Dendritic cell treated with granulocyte-macrophage colony-stimulating factor and Interleukin-4, amounts not matched to agents 40 ng/mL and 50 ng/mL, for 4 days (primary cell): ENCODE measurements around the gene FLVCR2.
A peak's percentile ranks its signal among the peaks of the same experiment; 100 is the strongest.

Source experiments
- H3K27ac Mint-ChIP-seq: one replicate; pipeline ENCODE4 v1.8.0; 2022; ENCODE audit warnings: mild to moderate bottlenecking, mixed read lengths
- H3K27me3 Mint-ChIP-seq: one replicate; pipeline ENCODE4 v1.8.0; 2022; ENCODE audit warnings: mild to moderate bottlenecking, mixed read lengths
- H3K36me3 Mint-ChIP-seq: one replicate; pipeline ENCODE4 v1.8.0; 2022; ENCODE audit warnings: low read depth, mixed read lengths
- H3K4me1 Mint-ChIP-seq: one replicate; pipeline ENCODE4 v1.8.0; 2022; ENCODE audit warnings: low read depth, mixed read lengths
- H3K4me3 Mint-ChIP-seq: one replicate; pipeline ENCODE4 v1.8.0; 2022; ENCODE audit warnings: mild to moderate bottlenecking, moderate library complexity, mixed read lengths
- H3K9me3 Mint-ChIP-seq: one replicate; pipeline ENCODE4 v1.8.0; 2022; ENCODE audit warnings: mixed read lengths
- intact Hi-C: fragments of 100-400 bp; cut with micrococcal nuclease; formaldehyde crosslinking; loops from one replicate; pipeline ENCODE4 v1.15.0; 2022

Gene FLVCR2

DNA sequence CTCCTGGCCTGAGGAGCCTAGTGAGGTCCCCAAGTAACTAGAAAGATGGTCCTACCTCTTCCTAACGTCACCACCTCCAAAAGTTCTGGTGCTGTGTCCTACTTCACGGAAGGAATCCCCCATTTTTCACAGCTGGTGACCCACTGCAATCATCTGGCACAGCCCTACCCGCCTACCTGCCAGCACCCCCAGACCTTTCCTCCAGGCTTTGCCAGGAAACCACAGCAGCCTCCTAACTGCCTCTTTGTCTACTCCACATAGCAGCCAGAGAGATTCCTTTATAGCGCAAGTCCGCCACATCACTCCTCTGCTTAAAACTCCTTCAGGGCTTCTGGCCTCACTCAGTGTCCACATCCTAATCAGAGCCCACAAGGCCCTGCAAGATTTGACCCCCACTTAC is 13.4 kb upstream of the FLVCR2 start:
- Mint-ChIP-seq H3K4me3 (no peak overlapping the region), H3K27ac (peak overlapping the region; percentile 7), H3K4me1 (peaks cover 27% of the 10 kb centered on the region), H3K27me3 (no peaks in the 10 kb centered on the region), H3K36me3 (no peaks in the 10 kb centered on the region), H3K9me3 (no peaks in the 10 kb centered on the region)
- intact Hi-C loops: no loop called here

DNA sequence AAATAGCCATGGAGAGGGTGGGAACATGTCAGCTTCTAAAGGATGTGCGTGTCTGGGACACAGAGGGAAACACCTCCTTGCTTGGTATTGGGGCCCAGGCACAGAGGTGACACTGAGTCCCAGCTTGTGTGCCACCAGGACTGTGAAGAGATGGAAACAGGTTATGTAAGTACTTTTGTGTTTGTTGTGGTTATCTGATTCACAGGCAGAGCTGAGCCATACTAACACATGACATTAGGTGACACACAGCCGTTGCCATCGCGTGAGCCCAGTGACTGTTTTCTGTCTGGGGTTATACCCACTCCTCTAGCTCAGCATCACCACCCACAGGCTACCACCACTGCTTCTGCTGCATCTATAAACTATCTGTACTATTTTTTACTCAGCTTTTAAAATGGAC is 12.1 kb upstream of the FLVCR2 start:
- no peak overlapping the region for H3K27ac Mint-ChIP-seq
- no peaks in the 10 kb centered on the region for H3K9me3 Mint-ChIP-seq
- H3K4me1 Mint-ChIP-seq: peaks cover 29% of the 10 kb centered on the region
- intact Hi-C loops: no loop called here
- H3K27me3 Mint-ChIP-seq: no peaks in the 10 kb centered on the region
- no peaks in the 10 kb centered on the region for H3K36me3 Mint-ChIP-seq
- H3K4me3 Mint-ChIP-seq: no peak overlapping the region

DNA sequence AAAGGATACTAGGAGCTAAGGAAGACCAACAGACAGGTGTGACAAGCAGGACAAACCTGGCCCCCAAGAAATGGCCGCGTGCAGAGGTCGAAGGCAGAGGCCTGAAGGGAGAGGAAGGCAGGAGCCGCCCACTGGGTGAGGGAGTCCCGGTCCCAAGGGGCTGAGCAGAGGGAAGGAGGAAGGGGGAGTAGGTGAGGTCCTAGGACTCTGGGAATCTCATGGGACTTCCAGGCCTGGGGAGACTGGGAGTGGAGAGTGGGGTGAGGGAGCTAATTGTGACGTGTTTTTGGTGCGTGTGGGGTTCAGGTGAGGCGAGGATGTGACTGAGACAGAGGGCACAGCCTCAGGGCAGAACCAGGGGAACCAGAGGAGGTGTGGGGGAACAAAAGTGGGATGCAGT is 11.7 kb upstream of the FLVCR2 start:
- H3K36me3 Mint-ChIP-seq: no peaks in the 10 kb centered on the region
- H3K9me3 Mint-ChIP-seq: no peaks in the 10 kb centered on the region
- H3K27me3 Mint-ChIP-seq: no peaks in the 10 kb centered on the region
- intact Hi-C loops: no loop called here
- H3K4me3 Mint-ChIP-seq: no peak overlapping the region
- peaks cover 33% of the 10 kb centered on the region for H3K4me1 Mint-ChIP-seq
- H3K27ac Mint-ChIP-seq: peak overlapping the region; percentile 14

DNA sequence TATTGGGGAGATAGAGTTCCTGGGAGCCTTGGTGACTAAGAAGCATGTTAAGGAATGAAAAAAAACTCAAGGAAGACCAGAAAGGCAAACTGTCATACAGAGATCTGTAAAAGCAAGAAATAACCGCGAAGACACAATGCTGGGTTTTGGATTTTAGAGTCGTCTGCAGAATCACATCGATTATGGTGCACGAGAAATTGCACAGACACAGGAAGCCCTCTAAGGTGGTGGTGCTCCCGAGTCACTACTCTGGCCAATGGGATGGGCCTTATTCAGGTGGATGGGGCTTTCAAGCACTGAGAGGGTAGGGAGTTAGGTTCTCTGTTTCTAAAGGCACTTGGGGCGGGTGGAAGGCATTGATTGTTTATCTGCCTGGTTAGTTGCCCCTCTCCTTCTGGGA is 10.3 kb upstream of the FLVCR2 start:
- Mint-ChIP-seq H3K27ac (no peak overlapping the region), H3K9me3 (no peaks in the 10 kb centered on the region), H3K4me3 (no peak overlapping the region), H3K4me1 (peaks cover 41% of the 10 kb centered on the region), H3K27me3 (no peaks in the 10 kb centered on the region), H3K36me3 (no peaks in the 10 kb centered on the region)
- intact Hi-C loops: no loop called here

DNA sequence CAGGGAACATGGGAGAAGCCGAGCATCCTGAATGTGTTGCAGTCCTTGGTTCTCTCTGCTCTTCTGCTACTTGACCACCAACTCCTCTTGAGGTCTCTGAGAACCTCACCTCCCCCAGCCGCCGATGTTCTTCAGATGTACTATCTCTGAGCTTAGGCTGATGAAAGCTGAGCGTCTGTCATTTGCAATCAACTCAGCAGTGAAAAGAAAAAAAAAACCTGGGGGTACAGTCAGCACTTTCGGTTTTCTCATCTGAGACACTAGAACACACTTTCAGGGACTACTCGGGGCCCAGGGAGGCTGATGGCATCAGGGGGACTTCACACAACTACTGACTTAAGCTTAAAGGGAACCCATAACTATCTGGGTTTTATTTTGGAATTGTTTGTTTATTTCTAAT is 9.6 kb upstream of the FLVCR2 start:
- intact Hi-C loops: no loop called here
- peaks cover 41% of the 10 kb centered on the region for H3K4me1 Mint-ChIP-seq
- H3K27ac Mint-ChIP-seq: no peak overlapping the region
- no peaks in the 10 kb centered on the region for H3K36me3 Mint-ChIP-seq
- H3K4me3 Mint-ChIP-seq: no peak overlapping the region
- no peaks in the 10 kb centered on the region for H3K9me3 Mint-ChIP-seq
- no peaks in the 10 kb centered on the region for H3K27me3 Mint-ChIP-seq

DNA sequence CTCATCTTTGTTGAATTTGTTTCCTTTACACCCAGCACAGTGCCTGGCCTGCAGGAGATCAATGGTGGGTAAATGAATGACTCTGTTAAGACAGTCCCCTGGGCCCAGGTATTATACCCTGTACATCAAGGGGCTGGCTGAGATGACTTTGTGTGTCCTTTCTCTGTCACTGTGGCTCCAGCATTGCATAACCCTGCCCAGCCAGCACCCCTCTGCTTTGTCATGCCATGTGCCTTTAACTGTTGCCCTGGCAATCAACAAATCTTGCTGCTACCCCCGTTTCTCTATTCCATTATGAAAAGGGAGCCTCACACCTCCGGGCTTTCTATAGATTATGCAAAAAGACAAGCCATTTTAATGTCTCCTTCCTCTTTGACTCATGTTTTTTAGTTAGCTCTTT is 7.6 kb upstream of the FLVCR2 start:
- Mint-ChIP-seq H3K4me1 (peaks cover 30% of the 10 kb centered on the region), H3K4me3 (no peak overlapping the region), H3K9me3 (no peaks in the 10 kb centered on the region), H3K27ac (no peak overlapping the region), H3K27me3 (no peaks in the 10 kb centered on the region), H3K36me3 (no peaks in the 10 kb centered on the region)
- intact Hi-C loops: no loop called here

DNA sequence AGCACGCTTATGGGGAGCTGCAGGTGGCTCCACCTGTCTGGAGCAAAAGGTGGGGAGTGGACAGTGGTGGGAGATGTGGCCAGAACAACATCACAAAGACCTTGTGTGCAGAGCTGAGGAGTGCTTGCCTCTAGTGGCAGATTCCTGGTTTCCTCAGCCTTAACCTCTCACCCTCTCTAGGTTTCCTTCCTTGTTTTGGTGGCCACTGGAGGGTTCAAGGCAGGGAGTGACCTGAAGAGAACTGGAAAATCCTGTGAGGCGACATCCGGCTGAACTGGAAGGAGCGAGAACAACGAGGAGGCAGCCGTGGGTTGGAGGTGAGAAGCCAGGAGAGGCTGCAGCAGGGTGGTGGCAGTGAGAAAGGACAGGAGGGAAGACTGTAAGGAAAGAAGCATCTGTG is 6.3 kb upstream of the FLVCR2 start:
- Mint-ChIP-seq H3K27ac (no peak overlapping the region), H3K9me3 (no peaks in the 10 kb centered on the region)

DNA sequence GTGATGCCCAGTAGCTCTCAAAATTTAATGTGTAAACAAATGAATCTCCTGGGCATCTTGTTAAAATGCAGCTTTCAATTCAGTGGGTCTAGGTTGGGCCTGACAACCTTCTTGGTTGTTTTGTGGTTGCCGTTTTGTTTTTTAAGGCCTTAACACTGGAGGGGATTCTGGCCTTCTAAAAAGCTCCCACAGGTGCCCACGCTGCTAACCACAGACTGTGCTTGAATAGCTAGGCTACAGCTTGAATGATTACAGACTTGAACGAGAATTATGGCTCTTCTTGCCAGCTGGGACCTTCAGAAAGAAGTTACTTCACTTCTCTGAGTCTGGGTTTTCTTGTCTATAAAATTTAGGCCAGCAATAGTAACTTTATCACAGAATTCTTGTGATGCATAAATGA is 1.3 kb upstream of the FLVCR2 start:
- Mint-ChIP-seq H3K4me1 (peaks cover 24% of the 10 kb centered on the region), H3K4me3 (no peak overlapping the region), H3K27me3 (no peaks in the 10 kb centered on the region), H3K27ac (no peak overlapping the region), H3K9me3 (no peaks in the 10 kb centered on the region), H3K36me3 (peaks cover 21% of the 10 kb centered on the region)
- intact Hi-C loops: loop anchor here (1.0 to 5.0 kb wide), 2 partner anchors 77 to 405 kb away; partner anchors contain the start of gene TGFB3

More for the DNA sequence above, 6.3 kb upstream of the FLVCR2 start:
- Mint-ChIP-seq H3K4me3 (no peak overlapping the region), H3K27me3 (no peaks in the 10 kb centered on the region), H3K36me3 (no peaks in the 10 kb centered on the region), H3K4me1 (peaks cover 20% of the 10 kb centered on the region)
- intact Hi-C loops: no loop called here

DNA sequence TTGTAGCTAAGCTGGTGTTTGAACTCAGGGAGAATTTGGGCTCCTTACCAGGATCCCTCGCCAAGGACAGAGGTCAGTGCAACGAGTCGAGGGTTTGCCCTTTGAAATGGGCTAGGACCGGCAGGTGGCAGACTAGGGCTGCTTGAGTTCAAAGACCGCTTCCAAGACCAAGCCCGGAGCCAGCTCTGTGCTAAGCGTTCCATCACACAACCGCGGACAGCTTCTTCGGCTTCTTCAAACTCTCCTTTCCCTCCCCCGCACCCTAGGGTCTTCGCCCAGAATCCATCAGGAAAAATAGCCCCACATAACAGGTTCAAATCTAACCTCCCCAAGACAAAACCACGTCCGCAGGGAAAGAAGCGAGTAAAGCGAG is 705 bp upstream of the FLVCR2 start:
- Mint-ChIP-seq H3K27ac (no peak overlapping the region), H3K9me3 (no peaks in the 10 kb centered on the region)

DNA sequence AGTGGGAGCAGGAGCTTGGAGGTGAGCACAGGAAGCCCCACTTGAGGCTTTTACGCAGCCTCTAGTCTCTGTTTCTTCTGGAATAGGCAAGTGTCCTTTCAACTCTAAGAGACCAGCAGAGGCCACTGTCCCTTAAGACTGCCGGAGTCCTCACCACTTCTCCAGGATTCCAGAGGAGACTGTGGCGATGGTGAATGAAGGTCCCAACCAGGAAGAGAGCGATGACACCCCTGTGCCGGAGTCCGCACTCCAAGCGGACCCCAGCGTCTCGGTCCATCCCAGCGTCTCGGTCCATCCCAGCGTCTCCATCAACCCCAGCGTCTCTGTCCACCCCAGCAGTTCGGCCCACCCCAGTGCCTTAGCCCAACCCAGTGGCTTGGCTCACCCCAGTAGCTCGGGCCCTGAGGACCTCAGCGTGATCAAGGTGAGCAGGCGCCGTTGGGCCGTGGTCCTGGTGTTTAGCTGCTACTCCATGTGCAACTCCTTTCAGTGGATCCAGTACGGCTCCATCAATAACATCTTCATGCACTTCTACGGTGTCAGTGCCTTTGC is 442 bp downstream of the FLVCR2 start:
- Mint-ChIP-seq H3K4me3 (no peak overlapping the region), H3K4me1 (peaks cover 19% of the 10 kb centered on the region), H3K36me3 (peaks cover 21% of the 10 kb centered on the region), H3K27me3 (no peaks in the 10 kb centered on the region), H3K9me3 (no peaks in the 10 kb centered on the region), H3K27ac (no peak overlapping the region)
- intact Hi-C loops: loop anchor here (1.0 to 5.0 kb wide), 2 partner anchors 36 to 403 kb away; partner anchors contain the start of gene TGFB3

More for the DNA sequence above, 705 bp upstream of the FLVCR2 start:
- intact Hi-C loops: loop anchor here (1.0 to 5.0 kb wide), 3 partner anchors 38 to 405 kb away; partner anchors contain the start of gene TGFB3
- Mint-ChIP-seq H3K27me3 (no peaks in the 10 kb centered on the region), H3K4me3 (no peak overlapping the region), H3K36me3 (peaks cover 21% of the 10 kb centered on the region), H3K4me1 (peaks cover 19% of the 10 kb centered on the region)

DNA sequence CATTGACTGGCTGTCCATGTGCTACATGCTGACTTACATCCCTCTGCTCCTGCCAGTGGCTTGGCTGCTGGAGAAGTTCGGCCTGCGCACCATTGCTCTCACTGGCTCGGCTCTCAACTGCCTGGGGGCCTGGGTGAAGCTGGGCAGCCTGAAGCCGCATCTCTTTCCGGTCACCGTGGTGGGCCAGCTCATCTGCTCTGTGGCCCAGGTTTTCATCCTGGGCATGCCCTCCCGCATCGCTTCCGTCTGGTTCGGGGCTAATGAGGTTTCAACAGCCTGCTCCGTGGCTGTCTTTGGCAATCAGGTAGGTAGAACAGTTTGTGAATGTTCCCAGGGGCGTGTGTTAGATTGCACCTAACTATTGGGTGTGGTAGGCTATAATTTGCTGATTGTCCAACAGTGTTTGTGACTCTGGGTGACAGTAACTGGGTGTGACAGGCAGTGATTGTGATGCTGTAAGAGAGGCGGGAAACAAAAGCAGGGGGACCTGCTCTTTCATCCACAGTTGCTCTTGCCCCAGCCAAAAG is 981 bp downstream of the FLVCR2 start:
- H3K4me3 Mint-ChIP-seq: no peak overlapping the region
- no peaks in the 10 kb centered on the region for H3K27me3 Mint-ChIP-seq
- intact Hi-C loops: loop anchor here (5.0 kb wide), 1 partner anchor 403 kb away; the partner anchor contains the start of gene TGFB3
- no peak overlapping the region for H3K27ac Mint-ChIP-seq
- no peaks in the 10 kb centered on the region for H3K9me3 Mint-ChIP-seq
- peaks cover 19% of the 10 kb centered on the region for H3K4me1 Mint-ChIP-seq
- H3K36me3 Mint-ChIP-seq: peaks cover 21% of the 10 kb centered on the region

DNA sequence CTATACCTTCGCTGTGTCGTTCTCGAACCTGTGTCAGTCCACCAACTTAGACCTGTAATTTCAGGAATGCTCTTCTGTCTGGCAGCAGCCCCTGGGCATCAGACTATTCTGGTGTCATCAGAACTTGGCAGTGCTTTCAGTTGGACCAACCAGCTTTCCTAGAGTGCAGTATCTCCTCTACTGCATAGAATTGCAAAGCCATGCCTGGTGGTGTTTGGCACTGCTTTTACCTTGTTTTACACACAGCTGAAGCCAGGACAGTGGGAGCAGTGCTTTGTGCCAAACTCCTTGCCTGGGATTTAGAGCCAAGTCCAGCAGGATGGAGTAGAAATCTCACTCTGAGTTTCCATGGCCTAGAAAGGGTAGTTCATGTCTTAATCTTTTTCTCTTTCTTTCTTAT is 1.5 kb downstream of the FLVCR2 start:
- Mint-ChIP-seq H3K4me3 (no peak overlapping the region), H3K9me3 (no peaks in the 10 kb centered on the region)

DNA sequence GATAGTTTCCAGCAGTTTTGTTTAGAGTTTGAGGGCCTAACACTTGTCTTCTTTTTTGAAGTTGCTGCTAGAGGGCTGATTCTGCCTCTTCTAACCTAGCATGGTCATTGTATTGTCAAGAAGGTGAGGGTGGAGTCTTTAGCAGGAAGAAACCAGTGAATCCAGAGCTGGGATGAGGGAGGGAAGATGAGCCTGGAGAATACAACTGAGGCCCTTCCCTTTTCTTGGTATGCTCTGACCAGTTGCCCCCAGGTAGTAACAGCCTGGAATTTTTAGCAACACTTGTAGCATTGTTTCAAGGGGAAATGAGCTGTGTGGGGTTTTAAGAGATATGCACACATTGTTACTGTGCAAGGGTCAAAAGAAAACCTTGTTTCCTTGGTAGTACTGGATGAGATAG is 9.0 kb downstream of the FLVCR2 start:
- peaks cover 63% of the 10 kb centered on the region for H3K36me3 Mint-ChIP-seq
- no peaks in the 10 kb centered on the region for H3K27me3 Mint-ChIP-seq
- no peak overlapping the region for H3K4me3 Mint-ChIP-seq
- peak overlapping the region; percentile 31 for H3K27ac Mint-ChIP-seq
- peaks cover 36% of the 10 kb centered on the region for H3K4me1 Mint-ChIP-seq
- intact Hi-C loops: no loop called here
- peaks cover 8% of the 10 kb centered on the region for H3K9me3 Mint-ChIP-seq

More for the DNA sequence above, 1.5 kb downstream of the FLVCR2 start:
- Mint-ChIP-seq H3K4me1 (peaks cover 19% of the 10 kb centered on the region), H3K27ac (no peak overlapping the region), H3K36me3 (peaks cover 25% of the 10 kb centered on the region), H3K27me3 (no peaks in the 10 kb centered on the region)
- intact Hi-C loops: loop anchor here (5.0 kb wide), 1 partner anchor 402 kb away; the partner anchor contains the start of gene TGFB3

DNA sequence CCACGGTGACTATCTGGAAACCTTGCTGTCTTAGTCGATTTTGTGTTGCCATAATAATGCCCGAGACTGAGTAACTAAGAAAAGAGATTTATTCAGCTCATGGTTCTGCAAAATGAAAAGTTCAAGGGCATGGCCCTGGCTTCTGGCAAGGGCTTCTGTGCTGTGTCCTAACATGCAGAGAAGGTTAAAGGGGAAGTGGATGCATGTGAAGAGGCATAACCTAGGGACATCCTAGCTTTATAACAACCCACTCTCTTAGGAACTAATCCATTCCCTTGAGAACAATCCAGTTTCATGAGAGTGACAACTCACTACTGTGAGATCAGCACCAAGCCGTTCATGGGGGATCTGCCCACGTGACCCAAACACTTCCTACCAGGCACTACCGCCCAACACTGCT is 11.5 kb downstream of the FLVCR2 start:
- Mint-ChIP-seq H3K27ac (peak overlapping the region; percentile 77), H3K4me3 (no peak overlapping the region), H3K4me1 (peaks cover 59% of the 10 kb centered on the region), H3K27me3 (no peaks in the 10 kb centered on the region), H3K9me3 (peaks cover 8% of the 10 kb centered on the region), H3K36me3 (peaks cover 80% of the 10 kb centered on the region)
- intact Hi-C loops: no loop called here
